GM12891 (cell line): ENCODE data around the gene CLASP2.

Source experiments
- POLR2A ChIP-seq: IDR thresholded peaks from 2 replicates; pipeline ENCODE4 v1.6.1; 2011; ENCODE audit warnings: low read depth, low read length, control low read depth
- SPI1 ChIP-seq: IDR thresholded peaks from 2 replicates; pipeline ENCODE4 v1.6.1; 2011; ENCODE audit warnings: low read depth, low read length, control low read depth
- TAF1 ChIP-seq: IDR thresholded peaks from 2 replicates; pipeline ENCODE4 v1.6.1; 2011; ENCODE audit warnings: low read depth, low read length, control low read depth

DNA sequence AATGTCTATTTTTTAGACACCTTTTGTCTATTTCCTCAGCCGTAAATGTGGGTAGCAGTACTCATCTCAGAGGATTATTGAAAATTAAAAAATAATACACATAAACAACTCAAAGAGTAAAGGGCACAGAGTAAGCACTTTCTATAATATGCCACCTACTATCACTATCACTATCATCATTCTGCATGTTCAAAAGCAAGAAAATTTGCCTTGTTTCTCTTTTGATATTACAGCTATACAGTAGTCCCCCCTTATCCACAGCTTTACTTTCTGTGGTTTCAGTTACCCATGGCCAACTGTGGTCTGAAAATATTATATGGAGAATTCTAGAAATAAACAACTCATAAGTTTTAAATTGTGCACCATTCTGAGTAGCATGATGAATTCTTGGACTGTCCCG is 27.7 kb downstream of the CLASP2 start:
- no peak for TF ChIP-seq POLR2A
- no peak for TF ChIP-seq TAF1
- no peak for TF ChIP-seq SPI1
